ENCODE measurements around the gene USP53. TPM values are rescaled to one million over a fixed set of nuclear protein-coding genes. Genes with fewer than 3 reads are reported as not detected.

USP53 gene
- total and polyA plus RNA-seq, 2 donors (not counting 3 experiments of a cell fraction or from before 2014, with no cell fraction given) = 7.8 to 22.8 TPM

- H3K36me3 ChIP-seq (ENCODE audit: control insufficient read depth in 2 of 2, extremely low read depth in 1 of 2, insufficient read depth in 2 of 2, low read length in 2 of 2) = peaks cover 0 to 5% of the 10 kb centered on the region in 2 experiments
- ChIA-PET CTCF (no interaction called here), POLR2A (interaction anchor here (1.8 kb wide), 1 partner anchor 17 kb away, joined by 4 read pairs; the partner anchor contains the start of gene USP53)
- dilution Hi-C loops (cut with MboI; ENCODE audit: extremely low pct_ligation_motif_present, low sequenced_read_pairs) = no loop called here
- no peak overlapping the region for H3K9ac ChIP-seq (replicated peaks; ENCODE audit: extremely low read depth, insufficient read depth, low read length)
- intact Hi-C loops (cut with micrococcal nuclease) = loop anchor here (5.0 kb wide), 1 partner anchor 52 kb away; no protein-coding TSS in a partner anchor
- DNase-seq (ENCODE audit: low read depth, low spot score) = no peak
- no TSS peak for BruUV-seq (replicated peaks)
- H3K27me3 ChIP-seq (ENCODE audit: control insufficient read depth in 2 of 2, insufficient read depth in 2 of 2, low read length in 2 of 2) = no peaks in the 10 kb centered on the region
- H3K9me1 ChIP-seq (replicated peaks; ENCODE audit: control insufficient read depth, extremely low read depth, insufficient read depth, low read length) = peaks cover 5% of the 10 kb centered on the region
- H3K4me1 ChIP-seq (ENCODE audit: control insufficient read depth, extremely low read depth, insufficient read depth, low read length) = peaks cover 26% of the 10 kb centered on the region
- TF ChIP-seq FOS (IDR thresholded peaks at IDR 0.05; ENCODE audit: borderline replicate concordance, insufficient read depth, low read length) = no peak
- TF ChIP-seq MAX (IDR thresholded peaks at IDR 0.05; ENCODE audit: insufficient read depth, insufficient read length) = no peak
- TF ChIP-seq CTCF (IDR thresholded peaks at IDR 0.05; ENCODE audit: extremely low read depth in 1 of 2, insufficient read depth in 1 of 2, low read depth in 1 of 2, low read length in 2 of 2) = no peak
- no peak for TF ChIP-seq POLR2AphosphoS5 (IDR thresholded peaks at IDR 0.05; ENCODE audit: insufficient read depth, low read depth, low read length)
- TF ChIP-seq GATA2 (IDR thresholded peaks at IDR 0.05; ENCODE audit: insufficient read depth, insufficient read length, low read depth, low read length) = no peak
- no peak for TF ChIP-seq EZH2 (IDR thresholded peaks at IDR 0.05; ENCODE audit: borderline replicate concordance, low read depth, low read length, severe bottlenecking)
- TF ChIP-seq JUN (IDR thresholded peaks at IDR 0.05; ENCODE audit: borderline replicate concordance, insufficient read depth, insufficient read length, low read depth) = no peak
- no peak for TF ChIP-seq MYC (IDR thresholded peaks at IDR 0.05; ENCODE audit: low read depth, low read length)
- no peak for TF ChIP-seq POLR2A (IDR thresholded peaks at IDR 0.05; ENCODE audit: low read depth, low read length)
- peaks cover 2% of the 10 kb centered on the region for H4K20me1 ChIP-seq (replicated peaks; ENCODE audit: control insufficient read depth, extremely low read depth, insufficient read depth, low read length)
- peaks cover 57% of the 10 kb centered on the region for H3K79me2 ChIP-seq (ENCODE audit: control insufficient read depth, insufficient read depth, low read length)
- no peak overlapping the region for H3K4me2 ChIP-seq (ENCODE audit: insufficient read depth, low read length)
- H2AFZ ChIP-seq (ENCODE audit: low read depth, low read length) = no peak overlapping the region
- H3K27ac ChIP-seq (ENCODE audit: insufficient read depth, low read depth, low read length) = no peak overlapping the region
- H3K9me3 ChIP-seq (replicated peaks; ENCODE audit: control insufficient read depth, insufficient read depth, low read length) = no peaks in the 10 kb centered on the region
- H3K4me3 ChIP-seq (replicated peaks in 1 of 3; ENCODE audit: insufficient read depth in 1 of 3, low read depth in 1 of 3, low read length in 3 of 3) = no peak overlapping the region
- FAIRE-seq = no peak
These were observed 17.6 kb downstream of the USP53 start for GRCh38 chr4:119229908-119230687.
